SK-N-SH treated with all-trans-retinoic acid at 6 μM for 48 hours (cell line): ENCODE results near the gene JKAMP.

Experiments used
- ATAC-seq: fragments of 200-7000 bp; cut with Tn5 transposase; 3 replicates; pipeline ENCODE4 v1.9.1; 2020; ENCODE audit warnings: mild to moderate bottlenecking, moderate library complexity
- ARNTL ChIP-seq: fragments of 450-650 bp; formaldehyde crosslinking; IDR thresholded peaks from 2 replicates; pipeline ENCODE4 v1.5.0; 2020; ENCODE audit warnings: low read depth, mild to moderate bottlenecking, moderate library complexity, borderline replicate concordance
- CREB5 ChIP-seq: fragments of 250-450 bp; sonication (Bioruptor Pico); IDR thresholded peaks from 2 replicates; pipeline ENCODE4 v1.5.1; 2020; ENCODE audit warnings: low read depth, mild to moderate bottlenecking, moderate library complexity
- CSDC2 ChIP-seq: fragments of 250-450 bp; sonication (Bioruptor Pico); IDR thresholded peaks from 2 replicates; pipeline ENCODE4 v1.5.0; 2020; ENCODE audit warnings: mild to moderate bottlenecking, moderate library complexity
- CSRNP3 ChIP-seq: fragments of 250-450 bp; sonication (Bioruptor Pico); IDR thresholded peaks from 2 replicates; pipeline ENCODE4 v1.5.1; 2021; ENCODE audit warnings: mild to moderate bottlenecking, moderate library complexity
- ESRRG ChIP-seq: fragments of 250-450 bp; sonication (Bioruptor Pico); IDR thresholded peaks from 2 replicates; pipeline ENCODE4 v1.6.1; 2021; ENCODE audit warnings: mild to moderate bottlenecking
- GLIS3 ChIP-seq: fragments of 250-450 bp; sonication (Bioruptor Pico); IDR thresholded peaks from 2 replicates; pipeline ENCODE4 v1.5.0; 2020; ENCODE audit warnings: mild to moderate bottlenecking, moderate library complexity
- ISL1 ChIP-seq: fragments of 250-450 bp; sonication (Bioruptor Pico); IDR thresholded peaks from 2 replicates; pipeline ENCODE4 v2.1.2; 2022; ENCODE audit warnings: mild to moderate bottlenecking, moderate library complexity
- OSR1 ChIP-seq: fragments of 250-450 bp; sonication (Bioruptor Pico); IDR thresholded peaks from 2 replicates; pipeline ENCODE4 v1.8.0; 2022; ENCODE audit warnings: moderate library complexity, mild to moderate bottlenecking, inconsistent platforms
- PATZ1 ChIP-seq: fragments of 250-450 bp; sonication (Bioruptor Pico); IDR thresholded peaks from 2 replicates; pipeline ENCODE4 v1.8.0; 2020; ENCODE audit warnings: mild to moderate bottlenecking, moderate library complexity, borderline replicate concordance
- POU6F1 ChIP-seq: fragments of 250-450 bp; sonication (Bioruptor Pico); IDR thresholded peaks from 2 replicates; pipeline ENCODE4 v1.8.0; 2021; ENCODE audit warnings: low read depth, mild to moderate bottlenecking, moderate library complexity, borderline replicate concordance
- RARB ChIP-seq: fragments of 250-450 bp; sonication (Bioruptor Pico); IDR thresholded peaks from 2 replicates; pipeline ENCODE4 v1.8.0; 2021; ENCODE audit warnings: mild to moderate bottlenecking, moderate library complexity
- SNAI2 ChIP-seq: fragments of 250-450 bp; sonication (Bioruptor Pico); IDR thresholded peaks from 2 replicates; pipeline ENCODE4 v1.5.0; 2020; ENCODE audit warnings: mild to moderate bottlenecking, moderate library complexity
- TCF4 ChIP-seq: fragments of 250-450 bp; sonication (Bioruptor Pico); IDR thresholded peaks from 2 replicates; pipeline ENCODE4 v1.8.0; 2021; ENCODE audit warnings: mild to moderate bottlenecking, moderate library complexity, borderline replicate concordance
- TSHZ2 ChIP-seq: fragments of 250-450 bp; sonication (Bioruptor Pico); IDR thresholded peaks from 2 replicates; pipeline ENCODE4 v1.5.0; 2020; ENCODE audit warnings: mild to moderate bottlenecking, moderate library complexity
- ZC3H10 ChIP-seq: fragments of 250-450 bp; sonication (Bioruptor Pico); IDR thresholded peaks from 2 replicates; pipeline ENCODE4 v1.5.1; 2021; ENCODE audit warnings: mild to moderate bottlenecking, moderate library complexity
- ZFP3 ChIP-seq: fragments of 250-450 bp; sonication (Bioruptor Pico); IDR thresholded peaks from 2 replicates; pipeline ENCODE4 v1.5.0; 2020; ENCODE audit warnings: mild to moderate bottlenecking, moderate library complexity
- ZFP30 ChIP-seq: fragments of 450-650 bp; formaldehyde crosslinking; IDR thresholded peaks from 2 replicates; pipeline ENCODE4 v1.5.0; 2022; ENCODE audit warnings: mild to moderate bottlenecking, moderate library complexity
- ZNF565 ChIP-seq: fragments of 450-650 bp; formaldehyde crosslinking; conservative IDR thresholded peaks from 2 replicates; pipeline ENCODE4 v1.5.0; 2020; ENCODE audit warnings: low read depth, mild to moderate bottlenecking, moderate library complexity
- ZNF8 ChIP-seq: fragments of 450-650 bp; formaldehyde crosslinking; IDR thresholded peaks from 2 replicates; pipeline ENCODE4 v1.5.0; 2020; ENCODE audit warnings: mild to moderate bottlenecking, moderate library complexity

The JKAMP gene

GRCh38 chr14:59507752-59508103 is 23.4 kb downstream of the JKAMP start:
- no peak for TF ChIP-seq OSR1
- no peak; the same call in 2 of the 3 replicates for ATAC-seq

GRCh38 chr14:59509101-59509500 is 24.8 kb downstream of the JKAMP start:
- TF ChIP-seq PATZ1 (CRISPR knock-in tag) (no peak), ZC3H10 (CRISPR knock-in tag) (no peak), RARB (CRISPR knock-in tag) (no peak), CSDC2 (CRISPR knock-in tag) (no peak), CREB5 (CRISPR knock-in tag) (no peak), TCF4 (CRISPR knock-in tag) (no peak), ISL1 (CRISPR knock-in tag) (no peak), POU6F1 (CRISPR knock-in tag) (no peak), GLIS3 (CRISPR knock-in tag) (no peak), ZNF565 (CRISPR knock-in tag) (no peak), ESRRG (no peak), ZFP3 (CRISPR knock-in tag) (no peak), SNAI2 (CRISPR knock-in tag) (no peak), OSR1 (no peak), ZFP30 (CRISPR knock-in tag) (no peak), CSRNP3 (CRISPR knock-in tag) (no peak)
- no peak for ATAC-seq

- no peak for TF ChIP-seq RARB (CRISPR knock-in tag)
- TF ChIP-seq POU6F1 (CRISPR knock-in tag) = no peak
- no peak for TF ChIP-seq ISL1 (CRISPR knock-in tag)
- no peak for TF ChIP-seq CREB5 (CRISPR knock-in tag)
- no peak for TF ChIP-seq ZNF565 (CRISPR knock-in tag)
- TF ChIP-seq OSR1 = no peak
- no peak for TF ChIP-seq ARNTL (CRISPR knock-in tag)
- TF ChIP-seq ZNF8 (CRISPR knock-in tag) = no peak
- TF ChIP-seq TCF4 (CRISPR knock-in tag) = no peak
- TF ChIP-seq TSHZ2 (CRISPR knock-in tag) = no peak
- no peak for TF ChIP-seq CSRNP3 (CRISPR knock-in tag)
- no peak for TF ChIP-seq ESRRG
- TF ChIP-seq SNAI2 (CRISPR knock-in tag) = no peak
- ATAC-seq = no peak
These were observed 25.7 kb downstream of the JKAMP start for GRCh38 chr14:59510001-59510400.
